Right ventricle myocardium inferior (tissue), 1 donor: Measurements from ENCODE around the gene PMFBP1. TPM values are rescaled to one million over a fixed set of nuclear protein-coding genes. Genes with fewer than 3 reads are reported as not detected.

Source experiments
- ATAC-seq: fragments of 200-7000 bp; cut with Tn5 transposase; one replicate; pipeline ENCODE4 v1.9.1; 2020; ENCODE audit warnings: mild to moderate bottlenecking, moderate library complexity
- DNase-seq: peaks from one replicate; pipeline ENCODE4 v3.0.0; 2021; ENCODE audit errors: missing footprints
- intact Hi-C: fragments of 100-400 bp; cut with DNase I; formaldehyde crosslinking; loops from one replicate; pipeline ENCODE4 v1.11.0; 2022
- total RNA-seq: library from RNA; stranded (reverse); fragmentation: NEBNext Ultra II Directional; extraction: Animal tissue kit (Norgen Biotek cat#: 25700); gene quantifications from one replicate; pipeline ENCODE4 v1.2.1, GENCODE V29; 2021
- donor health status: DM: no; HTN: yes; CAD: no; lungs with severe emphysema.

Gene PMFBP1
- total RNA-seq, 1 donor from 2014 or later: 0.19 TPM

- ATAC-seq (no peak), DNase-seq (peak; percentile 65)
- intact Hi-C loops: no loop called here
Observed at GRCh38 chr16:72112906-72113615, 58.9 kb downstream of the PMFBP1 start.

DNA sequence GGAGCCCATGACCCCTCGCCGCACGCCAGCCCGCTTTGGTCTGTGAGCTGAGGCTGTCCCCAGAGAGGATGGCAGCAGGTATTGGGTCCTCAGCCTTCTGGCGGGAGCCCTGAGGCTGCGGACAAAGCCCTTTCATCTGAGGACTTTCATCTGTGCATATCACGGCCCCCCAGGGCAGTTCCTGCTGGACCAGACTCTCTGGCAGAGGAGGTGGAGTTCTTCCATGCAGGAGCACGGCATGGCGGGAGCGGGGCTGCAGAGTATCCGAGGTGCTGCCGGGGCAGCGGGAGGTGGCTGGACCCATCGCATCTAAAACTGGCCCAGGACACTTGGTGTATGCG, 59.5 kb downstream of the PMFBP1 start:
- peak; percentile 60 for DNase-seq
- ATAC-seq: no peak
- intact Hi-C loops: no loop called here

DNA sequence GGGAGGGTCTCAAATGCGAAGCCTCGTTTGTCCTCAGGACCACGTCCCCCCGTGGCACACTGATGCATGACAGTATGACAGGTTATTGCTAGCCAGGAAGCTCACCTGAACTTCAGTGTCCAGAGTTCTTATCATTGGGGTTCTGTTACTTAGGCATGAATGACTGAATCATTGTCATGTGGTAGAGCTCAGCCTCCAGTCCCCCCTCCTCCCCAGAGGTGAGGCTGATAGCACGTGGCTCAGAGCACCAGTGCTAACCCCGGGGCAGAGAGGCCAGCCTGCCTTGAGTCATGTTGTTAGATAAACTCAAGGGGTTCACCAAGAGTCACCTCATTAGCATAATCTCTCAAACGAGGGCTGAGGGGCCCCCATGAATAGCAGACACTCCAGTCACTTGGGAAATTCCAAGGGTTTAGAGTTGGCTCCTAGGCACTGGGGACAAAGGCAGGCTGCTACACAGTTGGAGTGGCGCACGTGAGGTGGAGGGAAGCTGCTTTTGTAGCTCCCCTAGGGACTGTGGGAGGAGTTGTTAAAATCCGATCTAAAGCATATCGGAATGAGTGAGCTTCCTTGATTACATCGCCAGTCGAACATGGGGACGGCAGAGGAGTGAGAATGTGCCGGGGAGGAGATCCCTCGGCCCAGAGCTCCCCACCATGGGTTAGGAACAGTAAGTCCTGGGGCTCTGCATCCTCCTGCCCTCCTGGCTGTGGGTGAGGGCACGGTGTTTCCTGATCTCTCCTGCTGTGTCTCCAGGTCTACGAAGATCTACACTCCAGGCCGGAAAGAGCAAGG, 60.1 kb downstream of the PMFBP1 start:
- peak; percentile 28 for DNase-seq
- intact Hi-C loops: no loop called here
- no peak for ATAC-seq

- intact Hi-C loops: no loop called here
- no peak for ATAC-seq
- peak; percentile 31 for DNase-seq
Observed at GRCh38 chr16:72110662-72111615, 61.0 kb downstream of the PMFBP1 start.

DNA sequence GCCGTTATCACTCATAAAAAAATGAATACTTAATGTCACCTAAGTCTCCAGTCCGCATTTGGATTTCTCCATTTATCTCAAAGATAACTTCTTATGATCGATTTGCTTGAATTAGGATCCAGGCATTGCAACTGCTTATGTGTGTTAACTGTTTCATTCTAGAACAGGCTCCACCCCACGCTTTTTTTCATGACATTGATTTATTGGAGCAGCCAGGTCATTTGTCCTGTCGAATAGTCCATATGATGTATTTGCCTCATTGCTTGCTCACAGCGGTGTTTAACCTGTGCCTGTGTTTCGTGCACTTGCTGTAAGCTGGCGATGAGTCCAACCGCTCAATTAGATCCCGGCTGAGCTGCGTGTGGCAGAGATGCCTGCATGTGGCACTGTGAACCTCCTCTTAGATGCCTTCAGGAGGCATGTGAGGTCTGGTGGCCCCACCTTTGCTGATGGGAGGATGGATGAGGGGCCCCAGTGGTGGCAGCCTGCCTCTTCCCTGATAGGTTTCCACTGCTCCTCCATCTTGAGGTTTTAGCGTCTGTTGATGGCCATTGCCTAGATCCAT, 61.9 kb downstream of the PMFBP1 start:
- DNase-seq (no peak), ATAC-seq (no peak)
- intact Hi-C loops: no loop called here

DNA sequence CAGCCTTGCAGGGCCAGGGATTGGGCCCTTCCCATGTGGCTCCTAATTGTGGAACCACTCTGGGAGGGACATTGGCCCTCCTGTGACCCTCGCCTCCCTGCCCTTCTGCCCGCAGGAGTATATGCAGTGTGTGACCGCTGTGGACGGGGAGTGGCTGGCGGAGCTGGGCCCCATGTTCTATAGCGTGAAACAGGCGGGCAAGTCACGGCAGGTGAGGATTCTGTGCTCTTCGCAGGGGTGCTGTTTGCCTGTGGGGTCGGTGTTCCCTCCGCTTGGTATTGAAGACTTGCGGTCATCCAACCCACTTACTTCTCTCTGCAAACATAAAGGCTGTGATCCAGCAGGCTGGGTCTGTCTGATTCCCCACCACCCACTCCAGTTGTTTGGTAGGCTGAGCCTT, 62.7 kb downstream of the PMFBP1 start:
- DNase-seq (no peak), ATAC-seq (no peak)
- intact Hi-C loops: no loop called here

DNA sequence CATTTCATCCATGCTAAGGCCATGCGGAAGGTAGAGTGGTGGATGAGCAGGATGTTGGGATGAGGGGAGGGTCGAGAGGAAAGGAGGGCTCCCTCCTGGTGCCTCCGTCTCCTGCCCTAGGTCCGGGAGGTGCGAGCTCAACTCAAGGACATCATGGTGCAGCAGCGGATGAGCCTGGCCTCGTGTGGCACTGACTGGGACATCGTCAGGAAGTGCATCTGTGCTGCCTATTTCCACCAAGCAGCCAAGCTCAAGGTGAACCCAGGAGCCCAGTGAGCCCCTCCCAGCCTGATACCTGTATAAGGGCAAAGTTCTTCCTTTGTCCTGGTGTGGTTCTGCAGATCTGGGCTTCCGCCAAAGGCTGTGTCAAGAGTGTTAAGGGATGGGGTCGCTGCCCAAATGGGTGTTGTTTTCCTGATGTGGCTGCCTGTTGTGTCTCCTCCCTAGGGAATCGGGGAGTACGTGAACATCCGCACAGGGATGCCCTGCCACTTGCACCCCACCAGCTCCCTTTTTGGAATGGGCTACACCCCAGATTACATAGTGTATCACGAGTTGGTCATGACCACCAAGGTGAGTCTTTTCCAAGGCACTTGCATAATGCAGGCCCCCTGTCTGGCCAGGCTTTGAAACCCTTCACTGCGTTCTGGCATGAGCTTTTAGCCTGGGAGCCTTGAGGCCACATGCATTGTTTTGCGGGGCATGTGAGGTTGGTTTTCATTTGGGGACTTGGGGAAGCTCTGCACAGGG, 63.4 kb downstream of the PMFBP1 start:
- intact Hi-C loops: no loop called here
- ATAC-seq (no peak), DNase-seq (peak; percentile 20)

DNA sequence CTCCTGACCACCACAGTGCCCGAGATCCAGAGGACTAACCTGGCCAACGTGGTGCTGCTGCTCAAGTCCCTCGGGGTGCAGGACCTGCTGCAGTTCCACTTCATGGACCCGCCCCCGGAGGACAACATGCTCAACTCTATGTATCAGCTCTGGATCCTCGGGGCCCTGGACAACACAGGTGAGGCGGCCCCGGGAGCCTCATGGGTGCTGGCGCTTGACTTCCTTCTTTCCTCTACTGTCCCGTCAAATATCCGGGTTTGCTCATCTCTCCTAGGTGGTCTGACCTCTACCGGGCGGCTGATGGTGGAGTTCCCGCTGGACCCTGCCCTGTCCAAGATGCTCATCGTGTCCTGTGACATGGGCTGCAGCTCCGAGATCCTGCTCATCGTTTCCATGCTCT, 64.6 kb downstream of the PMFBP1 start:
- ATAC-seq: no peak
- intact Hi-C loops: no loop called here
- DNase-seq: peak; percentile 32

DNA sequence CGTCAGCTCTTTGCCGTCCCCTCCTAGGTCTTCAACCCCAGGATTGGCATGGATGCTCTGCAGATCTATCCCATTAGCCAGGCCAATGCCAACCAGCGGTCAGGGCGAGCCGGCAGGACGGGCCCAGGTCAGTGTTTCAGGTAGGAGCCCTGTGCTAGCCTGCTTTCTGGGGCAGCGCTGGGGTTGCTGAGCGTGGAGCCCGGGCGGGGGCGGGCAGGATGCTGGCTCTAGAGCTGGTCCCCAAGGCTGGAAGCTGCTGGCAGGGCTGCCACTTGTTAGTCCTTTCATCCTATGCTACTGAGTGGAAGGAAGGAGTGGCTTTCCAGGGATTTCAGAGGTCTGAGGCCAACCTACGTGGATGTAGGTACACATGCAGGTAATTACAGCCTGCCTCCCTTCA, 66.0 kb downstream of the PMFBP1 start:
- DNase-seq: peak; percentile 22
- intact Hi-C loops: no loop called here
- ATAC-seq: no peak

- DNase-seq (peak; percentile 61), ATAC-seq (no peak)
- intact Hi-C loops: no loop called here
Observed at GRCh38 chr16:72104905-72105304, 67.0 kb downstream of the PMFBP1 start.

GRCh38 chr16:72101195-72101594, 70.8 kb downstream of the PMFBP1 start:
- intact Hi-C loops: no loop called here
- DNase-seq: peak; percentile 22

GRCh38 chr16:72099377-72099818, 72.6 kb downstream of the PMFBP1 start:
- intact Hi-C loops: loop anchor here (1.0 to 10.0 kb wide), 2 partner anchors 33 to 165 kb away; no protein-coding TSS in a partner anchor
- DNase-seq (no peak), ATAC-seq (peak; percentile 70)

More at GRCh38 chr16:72101195-72101594, 70.8 kb downstream of the PMFBP1 start:
- no peak for ATAC-seq

DNA sequence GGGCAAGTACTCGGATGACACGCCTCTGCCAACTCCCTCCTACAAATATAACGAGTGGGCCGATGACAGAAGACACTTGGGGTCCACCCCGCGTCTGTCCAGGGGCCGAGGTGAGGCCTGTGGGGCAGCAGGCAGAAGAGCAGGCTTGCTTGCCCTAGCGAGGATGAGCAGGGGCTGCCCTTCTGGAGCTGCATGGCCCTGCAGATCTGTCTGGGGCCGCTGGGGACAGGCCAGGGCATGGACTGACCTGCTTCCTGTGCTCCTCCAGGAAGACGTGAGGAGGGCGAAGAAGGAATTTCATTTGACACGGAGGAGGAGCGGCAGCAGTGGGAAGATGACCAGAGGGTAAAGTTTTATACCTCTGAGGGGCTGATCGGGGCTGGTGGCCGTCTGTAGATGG, 73.0 kb downstream of the PMFBP1 start:
- ATAC-seq: no peak
- DNase-seq: no peak
- intact Hi-C loops: loop anchor here (1.0 to 10.0 kb wide), 2 partner anchors 33 to 164 kb away; no protein-coding TSS in a partner anchor

DNA sequence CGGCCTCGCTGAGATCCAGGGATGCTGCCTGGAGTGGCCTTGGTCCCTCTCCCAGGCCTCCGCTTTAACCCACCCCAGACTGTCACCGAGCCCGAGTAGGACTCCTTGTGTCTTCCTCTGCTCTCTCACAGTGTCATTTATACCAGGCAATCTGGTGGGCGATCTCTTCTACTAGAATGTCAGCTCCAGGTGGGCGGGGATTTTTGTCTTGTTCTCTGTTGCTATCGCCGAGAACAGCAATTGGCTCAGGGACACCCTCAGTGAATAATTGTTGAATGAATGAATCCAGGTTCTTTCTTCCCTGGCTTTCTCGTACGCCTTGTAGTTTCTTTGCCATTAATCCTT, 77.7 kb downstream of the PMFBP1 start:
- no peak for ATAC-seq
- no peak for DNase-seq
- intact Hi-C loops: loop anchor here (10.0 kb wide), 1 partner anchor 159 kb away; no protein-coding TSS in a partner anchor

- ATAC-seq (peak; percentile 99), DNase-seq (peak; percentile 96)
- intact Hi-C loops: loop anchor here (1.0 to 10.0 kb wide), 2 partner anchors 20 to 159 kb away; no protein-coding TSS in a partner anchor
Observed at GRCh38 chr16:72093448-72094265, 78.3 kb downstream of the PMFBP1 start, which contains the start of the genes DHX38 and TXNL4B. Gene DHX38, plus strand, starts transcription at chr16:72093847. Its CDS starts 2,311 bp downstream, at chr16:72096158. Gene TXNL4B, minus strand, starts transcription at chr16:72093620. Its CDS starts 2,871 bp downstream, at chr16:72090749.

DNA sequence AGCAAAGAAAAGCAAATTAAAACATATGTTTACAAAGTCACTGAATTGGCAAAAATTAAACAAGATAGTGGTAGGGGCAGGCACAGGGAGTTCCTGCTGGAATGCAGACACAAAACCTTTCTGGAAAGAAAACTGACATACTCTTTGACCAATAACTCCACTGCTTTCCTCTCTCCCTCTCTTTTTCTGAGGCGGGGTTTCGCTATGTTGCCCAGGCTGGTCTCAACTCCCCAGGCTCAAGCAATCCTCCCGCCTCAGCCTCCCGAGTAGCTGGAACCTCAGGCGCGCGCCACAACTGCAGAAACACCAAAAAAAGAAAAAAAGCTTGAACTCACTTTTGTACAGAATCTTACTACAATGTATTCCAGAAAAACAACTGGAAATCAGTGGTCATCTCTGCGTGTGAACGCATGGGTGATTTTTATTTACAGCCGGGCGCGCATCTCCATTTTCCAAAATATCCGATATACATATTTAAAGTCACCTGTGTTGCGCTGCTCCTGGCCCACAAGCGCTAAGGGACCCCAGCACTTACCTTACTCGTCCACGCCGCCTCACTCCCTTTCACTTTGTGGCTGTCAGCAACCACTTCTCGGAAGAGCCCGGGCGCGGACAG, 79.0 kb downstream of the PMFBP1 start:
- peak; percentile 30 for ATAC-seq
- DNase-seq: no peak
- intact Hi-C loops: loop anchor here (1.0 to 10.0 kb wide), 2 partner anchors 20 to 158 kb away; no protein-coding TSS in a partner anchor
